PC-3 (cell line): ENCODE results near the gene ANKRD23.
"Not testable (repeated sequence)": the region's sequence is repeated elsewhere in the genome, so short reads cannot be mapped to it uniquely, and the experiment has no call there.

Experiments
- CTCF ChIP-seq: fragments of 300-600 bp; sonication (generic); conservative IDR thresholded peaks from 2 replicates; pipeline ENCODE4 v1.5.1; 2017; ENCODE audit warnings: antibody characterized with exemption, low read depth, mild to moderate bottlenecking, low read length
- EZH2 ChIP-seq: fragments of 300-600 bp; sonication (generic); IDR thresholded peaks from one replicate; pipeline ENCODE4 v1.6.1; 2017; ENCODE audit warnings: antibody characterized with exemption, mild to moderate bottlenecking, low read length; ENCODE audit not compliant: unreplicated experiment
- EZH2phosphoT487 ChIP-seq: fragments of 300-600 bp; sonication (generic); IDR thresholded peaks from 2 replicates; pipeline ENCODE4 v1.6.1; 2018; ENCODE audit warnings: mild to moderate bottlenecking, antibody characterized with exemption, low read length, borderline replicate concordance

GRCh38 chr2:96805946-96806345 lies 37.9 kb downstream of the ANKRD23 start:
- TF ChIP-seq EZH2, CTCF, EZH2phosphoT487: not testable (repeated sequence)
